Measurements from ENCODE around the gene OPTC. TPM values are rescaled to one million over a fixed set of nuclear protein-coding genes. Genes with fewer than 3 reads are reported as not detected.

Gene OPTC
- total RNA-seq, 3 donors from 2014 or later (not counting 1 experiment from before 2014, with no cell fraction given) = not detected

DNA sequence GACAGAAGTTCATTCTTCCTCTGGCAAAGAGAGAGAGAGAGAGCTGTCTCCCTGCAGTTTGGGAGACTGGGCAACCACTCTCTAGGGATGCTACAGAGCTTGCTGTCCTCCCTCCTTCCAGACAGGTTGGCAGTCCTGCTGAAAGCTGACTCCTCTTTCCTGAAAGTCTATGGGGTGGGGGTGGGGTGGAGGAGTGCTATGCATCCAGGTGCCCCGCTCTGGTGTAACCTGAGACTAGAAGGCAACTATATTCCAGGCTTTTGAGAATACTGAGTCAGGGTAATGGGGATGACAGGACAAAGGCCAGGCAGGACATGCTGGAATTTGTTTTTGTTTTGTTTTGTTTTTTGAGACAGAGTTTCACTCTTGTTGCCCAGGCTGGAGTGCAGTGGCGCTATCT lies 55.4 kb downstream of the OPTC start:
- Mint-ChIP-seq H3K4me3 (no peak overlapping the region), H3K27me3 (ENCODE audit: low read depth in 2 of 2) (no peaks in the 10 kb centered on the region), H3K27ac (no peak overlapping the region), H3K36me3 (no peaks in the 10 kb centered on the region), H3K9me3 (no peaks in the 10 kb centered on the region), H3K4me1 (no peaks in the 10 kb centered on the region)
- no peaks in the 10 kb centered on the region for H3K36me3 ChIP-seq (ENCODE audit: control insufficient read depth, insufficient read depth, low read length)
- DNase-seq (no peak), ATAC-seq (no peak)
- no peak overlapping the region for H3K27ac ChIP-seq (ENCODE audit: low read length)
- intact Hi-C loops (cut with micrococcal nuclease) = no loop called here
- 96% methylated on average over 2 of the region's 2 CpGs for WGBS (ENCODE audit: insufficient coverage)
- no peak overlapping the region for H3K4me3 ChIP-seq (ENCODE audit: low read length)
- TF ChIP-seq, protein P1, sequence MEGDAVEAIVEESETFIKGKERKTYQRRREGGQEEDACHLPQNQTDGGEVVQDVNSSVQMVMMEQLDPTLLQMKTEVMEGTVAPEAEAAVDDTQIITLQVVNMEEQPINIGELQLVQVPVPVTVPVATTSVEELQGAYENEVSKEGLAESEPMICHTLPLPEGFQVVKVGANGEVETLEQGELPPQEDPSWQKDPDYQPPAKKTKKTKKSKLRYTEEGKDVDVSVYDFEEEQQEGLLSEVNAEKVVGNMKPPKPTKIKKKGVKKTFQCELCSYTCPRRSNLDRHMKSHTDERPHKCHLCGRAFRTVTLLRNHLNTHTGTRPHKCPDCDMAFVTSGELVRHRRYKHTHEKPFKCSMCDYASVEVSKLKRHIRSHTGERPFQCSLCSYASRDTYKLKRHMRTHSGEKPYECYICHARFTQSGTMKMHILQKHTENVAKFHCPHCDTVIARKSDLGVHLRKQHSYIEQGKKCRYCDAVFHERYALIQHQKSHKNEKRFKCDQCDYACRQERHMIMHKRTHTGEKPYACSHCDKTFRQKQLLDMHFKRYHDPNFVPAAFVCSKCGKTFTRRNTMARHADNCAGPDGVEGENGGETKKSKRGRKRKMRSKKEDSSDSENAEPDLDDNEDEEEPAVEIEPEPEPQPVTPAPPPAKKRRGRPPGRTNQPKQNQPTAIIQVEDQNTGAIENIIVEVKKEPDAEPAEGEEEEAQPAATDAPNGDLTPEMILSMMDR (IDR thresholded peaks at IDR 0.05) = no peak
- no peaks in the 10 kb centered on the region for H3K4me1 ChIP-seq (ENCODE audit: control insufficient read depth, insufficient read depth, low read length)
- no peaks in the 10 kb centered on the region for H3K9me3 ChIP-seq (ENCODE audit: control insufficient read depth, insufficient read depth, low read length)
- H3K27me3 ChIP-seq (ENCODE audit: control insufficient read depth, insufficient read depth, low read length) = no peaks in the 10 kb centered on the region

DNA sequence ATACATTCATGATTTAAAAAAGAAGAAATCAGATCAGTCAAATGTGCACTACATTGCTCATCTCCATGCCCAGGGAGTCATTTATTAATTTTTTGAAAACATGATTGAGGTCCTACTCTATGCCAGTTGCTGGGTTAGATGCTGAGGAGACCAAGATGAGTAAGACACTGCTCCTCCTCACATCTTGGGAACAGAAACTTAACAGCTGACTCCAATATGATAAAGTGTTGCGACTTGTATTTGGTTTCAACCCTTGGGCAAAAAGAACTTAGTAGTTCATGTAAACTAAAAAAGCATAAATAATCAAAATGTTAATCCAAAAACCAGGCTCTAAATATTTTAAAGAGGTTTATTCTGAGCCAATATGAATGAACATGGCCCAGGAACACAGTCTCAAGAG lies 56.9 kb downstream of the OPTC start:
- TF ChIP-seq, protein P1 (IDR thresholded peaks at IDR 0.05) = no peak
- Mint-ChIP-seq H3K9me3 (no peaks in the 10 kb centered on the region), H3K27ac (no peak overlapping the region), H3K4me1 (no peaks in the 10 kb centered on the region), H3K4me3 (no peak overlapping the region), H3K36me3 (no peaks in the 10 kb centered on the region), H3K27me3 (ENCODE audit: low read depth in 2 of 2) (peaks cover 0 to under 1% of the 10 kb centered on the region in 2 donors)
- WGBS (ENCODE audit: insufficient coverage) = 100% methylated on average over 1 of the region's 1 CpG
- Histone ChIP-seq H3K27me3 (ENCODE audit: control insufficient read depth, insufficient read depth, low read length) (no peaks in the 10 kb centered on the region), H3K27ac (ENCODE audit: low read length) (no peak overlapping the region), H3K4me1 (ENCODE audit: control insufficient read depth, insufficient read depth, low read length) (no peaks in the 10 kb centered on the region), H3K9me3 (ENCODE audit: control insufficient read depth, insufficient read depth, low read length) (no peaks in the 10 kb centered on the region), H3K36me3 (ENCODE audit: control insufficient read depth, insufficient read depth, low read length) (no peaks in the 10 kb centered on the region), H3K4me3 (ENCODE audit: low read length) (no peak overlapping the region)
- no peak for ATAC-seq
- DNase-seq = no peak
- intact Hi-C loops (cut with micrococcal nuclease) = no loop called here

DNA sequence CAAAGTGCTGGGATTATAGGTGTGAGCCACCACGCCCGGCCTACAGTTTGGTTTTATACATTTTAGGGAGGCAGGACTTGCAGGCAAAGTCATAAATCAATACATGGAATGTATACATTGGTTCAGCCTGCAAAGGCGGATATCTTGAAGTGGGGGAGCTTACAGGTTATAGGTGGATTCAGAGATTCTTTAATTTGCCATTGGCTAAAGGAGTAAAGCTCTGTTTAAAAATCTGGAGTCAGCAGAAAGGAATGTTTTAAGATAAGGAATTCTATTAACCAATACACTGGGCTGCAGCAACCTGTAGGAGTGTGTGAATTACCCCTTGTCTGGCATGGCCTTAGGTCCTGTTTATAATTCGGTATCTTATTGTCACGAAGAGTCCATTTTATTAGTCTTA lies 57.6 kb downstream of the OPTC start:
- intact Hi-C loops (cut with micrococcal nuclease) = no loop called here
- H3K27me3 ChIP-seq (ENCODE audit: control insufficient read depth, insufficient read depth, low read length) = no peaks in the 10 kb centered on the region
- no peak overlapping the region for H3K4me3 Mint-ChIP-seq
- no peak overlapping the region for H3K27ac Mint-ChIP-seq
- peaks cover 0 to 2% of the 10 kb centered on the region in 2 donors for H3K27me3 Mint-ChIP-seq (ENCODE audit: low read depth in 2 of 2)
- no peaks in the 10 kb centered on the region for H3K36me3 Mint-ChIP-seq
- no peaks in the 10 kb centered on the region for H3K4me1 ChIP-seq (ENCODE audit: control insufficient read depth, insufficient read depth, low read length)
- H3K27ac ChIP-seq (ENCODE audit: low read length) = no peak overlapping the region
- H3K36me3 ChIP-seq (ENCODE audit: control insufficient read depth, insufficient read depth, low read length) = no peaks in the 10 kb centered on the region
- H3K9me3 ChIP-seq (ENCODE audit: control insufficient read depth, insufficient read depth, low read length) = no peaks in the 10 kb centered on the region
- ATAC-seq = no peak
- no peak overlapping the region for H3K4me3 ChIP-seq (ENCODE audit: low read length)
- no peaks in the 10 kb centered on the region for H3K9me3 Mint-ChIP-seq
- DNase-seq = no peak
- TF ChIP-seq, protein P1 (IDR thresholded peaks at IDR 0.05) = no peak
- WGBS (ENCODE audit: insufficient coverage) = 95% methylated on average over 5 of the region's 5 CpGs
- no peaks in the 10 kb centered on the region for H3K4me1 Mint-ChIP-seq

DNA sequence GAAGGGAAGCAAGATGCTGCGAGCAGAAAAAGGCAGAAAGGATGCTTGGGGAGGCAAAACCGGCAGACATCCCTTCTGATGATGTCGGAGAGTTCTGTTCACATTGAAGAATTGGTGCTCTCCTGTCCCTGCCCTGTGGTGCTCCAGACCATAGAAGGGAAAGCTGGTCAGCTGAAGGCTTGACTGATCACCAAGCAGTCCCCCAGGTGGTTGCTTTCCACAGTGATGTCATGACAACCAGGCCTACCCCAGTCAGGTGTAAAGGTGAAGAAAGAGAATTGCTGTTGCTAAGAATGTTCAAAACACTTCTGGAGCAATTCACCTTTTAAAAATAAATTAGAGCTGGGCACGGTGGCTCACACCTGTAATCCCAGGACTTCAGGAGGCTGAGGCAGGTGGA lies 59.5 kb downstream of the OPTC start:
- WGBS (ENCODE audit: insufficient coverage) = 92% methylated on average over 4 of the region's 4 CpGs
- H3K27me3 Mint-ChIP-seq (ENCODE audit: low read depth in 2 of 2) = peaks cover 0 to 6% of the 10 kb centered on the region in 2 donors

More for the DNA sequence above, 59.5 kb downstream of the OPTC start:
- Mint-ChIP-seq H3K36me3 (no peaks in the 10 kb centered on the region), H3K4me1 (no peaks in the 10 kb centered on the region), H3K4me3 (no peak overlapping the region), H3K27ac (no peak overlapping the region), H3K9me3 (no peaks in the 10 kb centered on the region)
- Histone ChIP-seq H3K36me3 (ENCODE audit: control insufficient read depth, insufficient read depth, low read length) (no peaks in the 10 kb centered on the region), H3K9me3 (ENCODE audit: control insufficient read depth, insufficient read depth, low read length) (no peaks in the 10 kb centered on the region), H3K27ac (ENCODE audit: low read length) (no peak overlapping the region), H3K4me1 (ENCODE audit: control insufficient read depth, insufficient read depth, low read length) (no peaks in the 10 kb centered on the region), H3K27me3 (ENCODE audit: control insufficient read depth, insufficient read depth, low read length) (no peaks in the 10 kb centered on the region), H3K4me3 (ENCODE audit: low read length) (no peak overlapping the region)
- DNase-seq (no peak), ATAC-seq (no peak)
- intact Hi-C loops (cut with micrococcal nuclease) = no loop called here
- TF ChIP-seq, protein P1 (IDR thresholded peaks at IDR 0.05) = no peak
